Neural progenitor cell (in vitro differentiated cells): ENCODE data around the gene FKBP5. TPM values are rescaled to one million over a fixed set of nuclear protein-coding genes. Genes with fewer than 3 reads are reported as not detected.
"Not testable (repeated sequence)": the region's sequence is repeated elsewhere in the genome, so short reads cannot be mapped to it uniquely, and the experiment has no call there.

ENCODE experiments used
- DNase-seq: peaks from one replicate; pipeline ENCODE4 v3.0.0-alpha.2; 2016; ENCODE audit warnings: low spot score
- H2AFZ ChIP-seq: fragments of 200-600 bp; sonication (generic); replicated peaks from 2 replicates; pipeline ENCODE4 v1.6.1; 2016; ENCODE audit warnings: antibody characterized with exemption
- H3F3A ChIP-seq: fragments of 200-600 bp; sonication (generic); 2 replicates; pipeline ENCODE4 v1.6.1; 2016; ENCODE audit warnings: antibody characterized with exemption, low read depth
- H3K27ac ChIP-seq: fragments of 200-600 bp; sonication (generic); 2 replicates; pipeline ENCODE4 v1.5.1; 2016; ENCODE audit warnings: mild to moderate bottlenecking
- H3K27me3 ChIP-seq: fragments of 200-600 bp; sonication (generic); 2 replicates; pipeline ENCODE4 v1.6.1; 2016; ENCODE audit warnings: mild to moderate bottlenecking, moderate library complexity
- H3K36me3 ChIP-seq: fragments of 200-600 bp; sonication (generic); 2 replicates; pipeline ENCODE4 v1.5.1; 2016
- H3K4me1 ChIP-seq: fragments of 200-600 bp; sonication (generic); 2 replicates; pipeline ENCODE4 v1.6.1; 2016; ENCODE audit warnings: mixed run types
- H3K4me2 ChIP-seq: fragments of 200-600 bp; sonication (generic); 2 replicates; pipeline ENCODE4 v1.6.1; 2016
- H3K4me3 ChIP-seq: fragments of 200-600 bp; sonication (generic); 2 replicates; pipeline ENCODE4 v1.5.1; 2016
- H3K79me2 ChIP-seq: fragments of 200-600 bp; sonication (generic); 2 replicates; pipeline ENCODE4 v1.6.1; 2016; ENCODE audit warnings: low read depth
- H3K9ac ChIP-seq: fragments of 200-600 bp; sonication (generic); 2 replicates; pipeline ENCODE4 v1.6.1; 2016
- H3K9me3 ChIP-seq: fragments of 200-600 bp; sonication (generic); 2 replicates; pipeline ENCODE4 v1.5.1; 2016; ENCODE audit warnings: low read depth
- H4K20me1 ChIP-seq: fragments of 200-600 bp; sonication (generic); 2 replicates; pipeline ENCODE4 v1.6.1; 2016; ENCODE audit warnings: low read depth
- H3K27ac Mint-ChIP-seq: 3 replicates; pipeline ENCODE4 v1.8.0; 2021; ENCODE audit warnings: mixed read lengths
- H3K27me3 Mint-ChIP-seq: 2 replicates; pipeline ENCODE4 v1.8.0; 2022; ENCODE audit warnings: low read depth, mild to moderate bottlenecking, inconsistent platforms, moderate library complexity, mixed read lengths; ENCODE audit not compliant: insufficient read depth
- H3K36me3 Mint-ChIP-seq: 3 replicates; pipeline ENCODE4 v1.8.0; 2021; ENCODE audit warnings: mixed read lengths
- H3K4me1 Mint-ChIP-seq: 3 replicates; pipeline ENCODE4 v1.8.0; 2021; ENCODE audit warnings: mixed read lengths
- H3K4me3 Mint-ChIP-seq: 3 replicates; pipeline ENCODE4 v1.8.0; 2021; ENCODE audit warnings: mild to moderate bottlenecking, moderate library complexity, mixed read lengths
- H3K9me3 Mint-ChIP-seq: 3 replicates; pipeline ENCODE4 v1.8.0; 2020; ENCODE audit warnings: mixed read lengths
- CTCF ChIP-seq: fragments of 200-600 bp; sonication (generic); IDR thresholded peaks from 2 replicates; pipeline ENCODE4 v1.5.1; 2017; ENCODE audit warnings: antibody characterized with exemption, mild to moderate bottlenecking
- EZH2 ChIP-seq: fragments of 200-600 bp; sonication (generic); IDR thresholded peaks from 2 replicates; pipeline ENCODE4 v1.6.1; 2017; ENCODE audit warnings: antibody characterized with exemption, mild to moderate bottlenecking, moderate library complexity
- EZH2phosphoT487 ChIP-seq: fragments of 200-600 bp; sonication (generic); IDR thresholded peaks from 2 replicates; pipeline ENCODE4 v1.6.1; 2017; ENCODE audit warnings: antibody characterized with exemption
- total RNA-seq: library from RNA; depleted of rRNA; stranded (reverse); fragments of >200 nt; gene quantifications from 2 replicates; pipeline ENCODE4 v1.2.3, GENCODE V29; 2015; ENCODE audit warnings: low replicate concordance

The FKBP5 gene
- total RNA-seq, 1 donor from 2014 or later, result 20.9 TPM

- H3K9ac ChIP-seq, result no peak overlapping the region
- H4K20me1 ChIP-seq, result peaks cover 6% of the 10 kb centered on the region
- Mint-ChIP-seq H3K27ac (no peak overlapping the region), H3K9me3 (no peaks in the 10 kb centered on the region), H3K27me3 (no peaks in the 10 kb centered on the region), H3K4me3 (no peak overlapping the region), H3K36me3 (peaks cover 17% of the 10 kb centered on the region), H3K4me1 (peaks cover 27% of the 10 kb centered on the region)
- no peaks in the 10 kb centered on the region for H3K9me3 ChIP-seq
- no peaks in the 10 kb centered on the region for H3K27me3 ChIP-seq
- H3F3A ChIP-seq, result peaks cover 11% of the 10 kb centered on the region
- H3K4me3 ChIP-seq, result no peak overlapping the region
- DNase-seq, result no peak
- peaks cover 20% of the 10 kb centered on the region for H3K4me1 ChIP-seq
- H3K4me2 ChIP-seq, result no peak overlapping the region
- no peak overlapping the region for H2AFZ ChIP-seq
- no peaks in the 10 kb centered on the region for H3K36me3 ChIP-seq
- no peaks in the 10 kb centered on the region for H3K79me2 ChIP-seq
- H3K27ac ChIP-seq, result no peak overlapping the region
- TF ChIP-seq CTCF, result no peak
- TF ChIP-seq EZH2, result no peak
- TF ChIP-seq EZH2phosphoT487, result no peak
These were observed 88.0 kb downstream of the FKBP5 start for GRCh38 chr6:35600659-35601125.

GRCh38 chr6:35599761-35600658 lies 88.7 kb downstream of the FKBP5 start:
- Mint-ChIP-seq H3K4me3 (no peak overlapping the region), H3K27me3 (no peaks in the 10 kb centered on the region), H3K36me3 (peaks cover 13% of the 10 kb centered on the region), H3K9me3 (no peaks in the 10 kb centered on the region), H3K4me1 (peaks cover 27% of the 10 kb centered on the region), H3K27ac (no peak overlapping the region)
- Histone ChIP-seq H3K4me1 (peaks cover 20% of the 10 kb centered on the region), H4K20me1 (peaks cover 6% of the 10 kb centered on the region), H3K79me2 (no peaks in the 10 kb centered on the region), H3F3A (peaks cover 11% of the 10 kb centered on the region), H3K9me3 (no peaks in the 10 kb centered on the region), H3K4me2 (no peak overlapping the region), H3K4me3 (no peak overlapping the region), H2AFZ (no peak overlapping the region), H3K27ac (no peak overlapping the region), H3K9ac (no peak overlapping the region), H3K27me3 (no peaks in the 10 kb centered on the region), H3K36me3 (no peaks in the 10 kb centered on the region)
- no peak for DNase-seq
- TF ChIP-seq EZH2phosphoT487, result no peak
- no peak for TF ChIP-seq CTCF
- TF ChIP-seq EZH2, result no peak

- peaks cover 20% of the 10 kb centered on the region for H3K4me1 ChIP-seq
- H3F3A ChIP-seq, result peaks cover 11% of the 10 kb centered on the region
- H3K27ac Mint-ChIP-seq, H3K79me2 ChIP-seq, H3K4me3 ChIP-seq, H3K9me3 ChIP-seq, H2AFZ ChIP-seq, H3K4me2 ChIP-seq, H3K9ac ChIP-seq, H3K27ac ChIP-seq, H4K20me1 ChIP-seq, H3K9me3 Mint-ChIP-seq, H3K4me3 Mint-ChIP-seq, H3K36me3 ChIP-seq, H3K27me3 ChIP-seq, DNase-seq, H3K27me3 Mint-ChIP-seq: not testable (repeated sequence)
- peaks cover 27% of the 10 kb centered on the region for H3K4me1 Mint-ChIP-seq
- H3K36me3 Mint-ChIP-seq, result peaks cover 12% of the 10 kb centered on the region
These were observed 90.1 kb downstream of the FKBP5 start for GRCh38 chr6:35598621-35599020.
